ENCODE measurements around the gene GTF3C4. TPM values are rescaled to one million over a fixed set of nuclear protein-coding genes. Genes with fewer than 3 reads are reported as not detected.
A peak's percentile ranks its signal among the peaks of the same experiment; 100 is the strongest.
"Not testable (repeated sequence)": the region's sequence is repeated elsewhere in the genome, so short reads cannot be mapped to it uniquely, and the experiment has no call there.

GTF3C4 gene
- total RNA-seq, 1 donor from 2014 or later = 25.9 TPM

GRCh38 chr9:132708769-132709430 is 38.6 kb downstream of the GTF3C4 start:
- Mint-ChIP-seq H3K27ac (no peak overlapping the region), H3K27me3 (peaks cover 20% of the 10 kb centered on the region), H3K4me1 (ENCODE audit: unreplicated experiment) (no peaks in the 10 kb centered on the region), H3K4me3 (no peak overlapping the region), H3K36me3 (no peaks in the 10 kb centered on the region), H3K9me3 (no peaks in the 10 kb centered on the region)
- TF ChIP-seq, protein P1, sequence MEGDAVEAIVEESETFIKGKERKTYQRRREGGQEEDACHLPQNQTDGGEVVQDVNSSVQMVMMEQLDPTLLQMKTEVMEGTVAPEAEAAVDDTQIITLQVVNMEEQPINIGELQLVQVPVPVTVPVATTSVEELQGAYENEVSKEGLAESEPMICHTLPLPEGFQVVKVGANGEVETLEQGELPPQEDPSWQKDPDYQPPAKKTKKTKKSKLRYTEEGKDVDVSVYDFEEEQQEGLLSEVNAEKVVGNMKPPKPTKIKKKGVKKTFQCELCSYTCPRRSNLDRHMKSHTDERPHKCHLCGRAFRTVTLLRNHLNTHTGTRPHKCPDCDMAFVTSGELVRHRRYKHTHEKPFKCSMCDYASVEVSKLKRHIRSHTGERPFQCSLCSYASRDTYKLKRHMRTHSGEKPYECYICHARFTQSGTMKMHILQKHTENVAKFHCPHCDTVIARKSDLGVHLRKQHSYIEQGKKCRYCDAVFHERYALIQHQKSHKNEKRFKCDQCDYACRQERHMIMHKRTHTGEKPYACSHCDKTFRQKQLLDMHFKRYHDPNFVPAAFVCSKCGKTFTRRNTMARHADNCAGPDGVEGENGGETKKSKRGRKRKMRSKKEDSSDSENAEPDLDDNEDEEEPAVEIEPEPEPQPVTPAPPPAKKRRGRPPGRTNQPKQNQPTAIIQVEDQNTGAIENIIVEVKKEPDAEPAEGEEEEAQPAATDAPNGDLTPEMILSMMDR (conservative IDR thresholded peaks at IDR 0.05) = no peak
- DNase-seq (ENCODE audit: extremely low spot score, unreplicated experiment) = no peak

GRCh38 chr9:132710333-132710732 is 40.1 kb downstream of the GTF3C4 start:
- no peaks in the 10 kb centered on the region for H3K9me3 Mint-ChIP-seq
- TF ChIP-seq, protein P1 (conservative IDR thresholded peaks at IDR 0.05) = no peak
- H3K4me3 Mint-ChIP-seq = no peak overlapping the region
- no peaks in the 10 kb centered on the region for H3K36me3 Mint-ChIP-seq
- peaks cover 20% of the 10 kb centered on the region for H3K27me3 Mint-ChIP-seq
- H3K27ac Mint-ChIP-seq = no peak overlapping the region
- no peak for DNase-seq (ENCODE audit: extremely low spot score, unreplicated experiment)
- no peaks in the 10 kb centered on the region for H3K4me1 Mint-ChIP-seq (ENCODE audit: unreplicated experiment)

DNA sequence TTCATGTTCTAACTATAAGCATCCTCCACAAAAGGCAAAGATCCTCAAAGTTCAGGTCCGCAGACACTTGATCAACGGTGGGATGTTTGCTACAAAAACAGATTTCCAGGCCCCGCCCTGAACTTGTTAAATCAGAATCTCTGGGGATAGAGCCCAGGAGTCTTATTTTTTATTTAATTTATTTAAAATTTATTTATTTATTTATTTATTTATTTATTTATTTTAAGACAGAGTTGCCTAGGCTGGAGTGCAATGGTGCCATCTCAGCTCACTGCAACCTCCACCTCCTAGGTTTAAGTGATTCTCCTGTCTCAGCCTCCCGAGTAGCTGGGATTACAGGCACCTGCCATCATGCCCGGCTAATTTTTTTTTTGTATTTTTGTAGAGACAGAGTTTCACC is 40.9 kb downstream of the GTF3C4 start:
- not testable (repeated sequence) for H3K9me3 Mint-ChIP-seq; H3K4me3 Mint-ChIP-seq; H3K4me1 Mint-ChIP-seq (ENCODE audit: unreplicated experiment); H3K36me3 Mint-ChIP-seq; H3K27ac Mint-ChIP-seq
- peak; percentile 11 for DNase-seq (ENCODE audit: extremely low spot score, unreplicated experiment)
- peaks cover 19% of the 10 kb centered on the region for H3K27me3 Mint-ChIP-seq

- TF ChIP-seq, protein P1 (conservative IDR thresholded peaks at IDR 0.05) = no peak
- H3K9me3 Mint-ChIP-seq = no peaks in the 10 kb centered on the region
- H3K36me3 Mint-ChIP-seq = no peaks in the 10 kb centered on the region
- DNase-seq (ENCODE audit: extremely low spot score, unreplicated experiment) = peak; percentile 25
- H3K27ac Mint-ChIP-seq = no peak overlapping the region
- peaks cover 14% of the 10 kb centered on the region for H3K27me3 Mint-ChIP-seq
- no peaks in the 10 kb centered on the region for H3K4me1 Mint-ChIP-seq (ENCODE audit: unreplicated experiment)
- H3K4me3 Mint-ChIP-seq = no peak overlapping the region
Measured at GRCh38 chr9:132711846-132712245, 41.6 kb downstream of the GTF3C4 start.

- Mint-ChIP-seq H3K27me3 (peaks cover 18% of the 10 kb centered on the region), H3K4me3 (no peak overlapping the region), H3K36me3 (no peaks in the 10 kb centered on the region), H3K4me1 (ENCODE audit: unreplicated experiment) (no peaks in the 10 kb centered on the region), H3K27ac (no peak overlapping the region), H3K9me3 (no peaks in the 10 kb centered on the region)
- no peak for DNase-seq (ENCODE audit: extremely low spot score, unreplicated experiment)
- TF ChIP-seq, protein P1 (conservative IDR thresholded peaks at IDR 0.05) = no peak
Measured at GRCh38 chr9:132712753-132713152, 42.5 kb downstream of the GTF3C4 start.

DNA sequence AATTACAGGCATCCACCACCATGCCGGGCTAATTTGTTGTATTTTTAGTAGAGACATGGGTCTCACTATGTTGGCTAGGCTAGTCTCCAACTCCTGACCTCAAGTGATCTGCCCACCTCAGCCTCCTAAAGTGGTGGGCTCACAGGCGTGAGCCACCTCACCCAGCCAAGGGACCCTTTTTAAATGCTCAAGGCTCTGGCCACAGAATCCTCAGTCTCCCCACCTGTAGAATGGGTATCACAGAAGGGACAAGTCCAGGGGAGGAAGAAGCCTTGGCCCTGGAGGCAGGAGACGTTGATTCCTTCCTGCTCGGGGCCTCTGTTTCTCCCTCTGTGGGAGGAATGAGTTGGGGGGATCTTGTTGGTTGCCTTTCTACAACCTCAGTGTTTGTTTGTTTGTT is 45.7 kb downstream of the GTF3C4 start:
- Mint-ChIP-seq H3K4me3 (no peak overlapping the region), H3K9me3 (no peaks in the 10 kb centered on the region), H3K36me3 (no peaks in the 10 kb centered on the region), H3K27me3 (peaks cover 11% of the 10 kb centered on the region), H3K4me1 (ENCODE audit: unreplicated experiment) (no peaks in the 10 kb centered on the region), H3K27ac (no peak overlapping the region)
- TF ChIP-seq, protein P1 (conservative IDR thresholded peaks at IDR 0.05) = no peak
- DNase-seq (ENCODE audit: extremely low spot score, unreplicated experiment) = no peak

Measured in type B pancreatic cell (in vitro differentiated cells).